ENCODE results near the gene SLC17A4.

Gene SLC17A4, protein sequence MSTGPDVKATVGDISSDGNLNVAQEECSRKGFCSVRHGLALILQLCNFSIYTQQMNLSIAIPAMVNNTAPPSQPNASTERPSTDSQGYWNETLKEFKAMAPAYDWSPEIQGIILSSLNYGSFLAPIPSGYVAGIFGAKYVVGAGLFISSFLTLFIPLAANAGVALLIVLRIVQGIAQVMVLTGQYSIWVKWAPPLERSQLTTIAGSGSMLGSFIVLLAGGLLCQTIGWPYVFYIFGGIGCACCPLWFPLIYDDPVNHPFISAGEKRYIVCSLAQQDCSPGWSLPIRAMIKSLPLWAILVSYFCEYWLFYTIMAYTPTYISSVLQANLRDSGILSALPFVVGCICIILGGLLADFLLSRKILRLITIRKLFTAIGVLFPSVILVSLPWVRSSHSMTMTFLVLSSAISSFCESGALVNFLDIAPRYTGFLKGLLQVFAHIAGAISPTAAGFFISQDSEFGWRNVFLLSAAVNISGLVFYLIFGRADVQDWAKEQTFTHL

DNA sequence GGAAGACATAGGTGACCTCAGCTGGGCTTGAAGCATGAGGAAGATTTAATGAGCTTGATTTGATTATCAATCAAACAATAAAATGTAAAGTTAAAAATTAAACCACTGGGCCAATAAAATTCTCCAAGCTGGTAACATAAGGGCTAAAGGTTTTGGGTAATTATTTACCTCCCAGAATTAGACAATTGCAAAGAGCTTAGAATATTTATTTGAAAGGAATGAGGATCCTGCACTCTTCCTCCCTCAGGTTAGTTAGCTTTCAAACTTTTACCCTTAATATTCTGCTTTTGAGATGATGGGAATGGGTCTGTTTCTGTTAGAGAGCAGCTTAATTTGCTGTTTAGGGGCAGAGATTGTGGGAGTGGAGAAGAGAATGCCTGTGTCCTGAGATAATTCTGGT is at the start of gene SLC17A4:
Gene SLC17A4 (plus strand): TSS at position 208 of the 400 bp plus-strand sequence. CDS start 7,221 bp downstream, outside the sequence.
- DNase-seq (ENCODE audit: low read depth in 1 of 2, low spot score in 1 of 2), result no peak

GRCh38 chr6:25706314-25707014 is 48.1 kb upstream of the SLC17A4 start:
- no peak for DNase-seq (ENCODE audit: low read depth in 1 of 2, low spot score in 1 of 2)

DNA sequence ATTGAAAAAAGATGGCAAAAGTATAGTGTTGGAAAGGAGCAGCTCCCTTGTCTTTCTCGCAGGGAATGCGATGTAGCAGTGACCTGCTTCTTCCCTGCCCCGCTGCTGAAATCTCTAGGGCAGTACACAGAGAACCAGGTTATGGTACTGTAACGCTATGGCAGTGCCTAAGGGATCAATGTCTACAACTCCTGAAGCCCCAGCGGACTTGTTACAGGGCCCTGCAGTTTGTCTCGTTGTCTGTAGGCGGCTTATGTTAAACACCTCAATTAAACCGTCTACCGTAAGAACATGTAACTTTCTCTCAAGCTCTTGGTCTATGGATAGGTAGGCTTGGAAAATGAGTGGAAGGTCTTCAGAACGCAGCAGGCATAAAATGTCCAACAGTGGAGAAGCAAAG is 44.8 kb upstream of the SLC17A4 start:
- no peak for DNase-seq (ENCODE audit: low read depth in 1 of 2, low spot score in 1 of 2)

DNA sequence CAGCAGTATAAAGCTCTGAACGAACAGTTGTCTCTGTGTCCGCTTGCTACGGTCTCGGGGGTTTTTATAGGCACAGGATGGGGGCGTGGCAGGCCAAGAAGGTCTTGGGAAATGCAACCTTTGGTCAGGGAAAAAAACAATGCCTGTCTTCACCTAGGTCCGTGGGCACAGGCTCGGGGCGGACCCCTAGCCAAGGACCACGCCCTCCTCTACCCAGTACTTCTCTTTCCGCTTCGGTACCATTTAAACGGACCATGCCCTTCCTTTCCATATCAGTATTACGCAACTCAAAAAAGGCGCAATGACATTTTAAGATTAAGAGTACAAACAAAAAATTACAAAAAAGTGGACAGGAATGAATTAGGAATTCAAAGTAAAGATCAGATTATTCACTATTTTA is 44.3 kb upstream of the SLC17A4 start:
- no peak for DNase-seq (ENCODE audit: low read depth in 1 of 2, low spot score in 1 of 2)

- DNase-seq (ENCODE audit: low read depth in 1 of 2, low spot score in 1 of 2), result no peak
Measured at GRCh38 chr6:25713824-25714223, 40.7 kb upstream of the SLC17A4 start.

DNA sequence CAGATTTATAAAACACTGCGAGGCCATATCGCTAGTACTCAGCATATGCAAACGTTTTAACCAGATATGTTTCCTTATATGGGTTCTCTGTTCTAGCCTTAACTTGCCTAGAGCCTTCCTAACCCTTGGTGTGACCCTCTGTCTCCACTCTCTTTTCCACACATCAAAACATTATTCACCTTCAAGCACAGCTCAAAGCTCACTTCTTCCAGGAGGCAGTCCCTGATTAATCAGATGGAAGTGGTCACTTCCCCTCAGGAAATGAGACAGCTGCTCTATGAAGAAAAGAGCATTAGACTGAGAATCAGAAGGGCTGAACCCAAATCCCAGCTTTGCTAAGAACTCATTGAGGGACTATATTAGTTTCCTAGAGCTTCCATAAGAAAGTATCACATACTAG is 39.8 kb upstream of the SLC17A4 start:
- no peak for DNase-seq (ENCODE audit: low read depth in 1 of 2, low spot score in 1 of 2)

GRCh38 chr6:25715794-25716193 is 38.7 kb upstream of the SLC17A4 start:
- no peak for DNase-seq (ENCODE audit: low read depth in 1 of 2, low spot score in 1 of 2)

GRCh38 chr6:25717866-25718740 is 36.4 kb upstream of the SLC17A4 start:
- no peak for DNase-seq (ENCODE audit: low read depth in 1 of 2, low spot score in 1 of 2)

GRCh38 chr6:25726122-25726911 is 28.2 kb upstream of the SLC17A4 start:
- DNase-seq (ENCODE audit: low read depth in 1 of 2, low spot score in 1 of 2), result no peak

- DNase-seq (ENCODE audit: low read depth in 1 of 2, low spot score in 1 of 2), result no peak
Measured at GRCh38 chr6:25727028-25727427, 27.5 kb upstream of the SLC17A4 start.

DNA sequence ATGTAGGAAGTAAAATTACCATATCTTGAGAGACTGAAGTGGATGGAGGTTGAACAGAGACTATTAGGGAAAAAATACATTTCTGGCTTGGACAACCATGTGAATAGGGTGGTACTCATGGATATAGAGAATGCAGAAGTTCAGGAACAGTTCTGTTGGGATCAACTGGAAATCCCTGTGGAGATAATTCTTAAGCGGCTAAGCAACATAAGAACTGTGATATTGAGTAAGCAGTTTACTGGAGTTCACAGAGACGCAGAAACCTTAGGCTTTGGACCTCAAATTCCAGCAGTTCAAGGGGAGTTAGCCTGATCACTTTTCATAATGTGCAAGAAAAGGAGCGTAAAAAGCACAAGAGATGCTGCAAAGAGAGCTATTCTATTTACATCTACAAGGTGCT is 23.6 kb upstream of the SLC17A4 start:
- no peak for DNase-seq (ENCODE audit: low read depth in 1 of 2, low spot score in 1 of 2)

- DNase-seq (ENCODE audit: low read depth in 1 of 2, low spot score in 1 of 2), result no peak
Measured at GRCh38 chr6:25731721-25732120, 22.8 kb upstream of the SLC17A4 start.

GRCh38 chr6:25732468-25733198 is 21.9 kb upstream of the SLC17A4 start:
- DNase-seq (ENCODE audit: low read depth in 1 of 2, low spot score in 1 of 2), result no peak

- DNase-seq (ENCODE audit: low read depth in 1 of 2, low spot score in 1 of 2), result no peak
Measured at GRCh38 chr6:25735261-25735660, 19.3 kb upstream of the SLC17A4 start.

DNA sequence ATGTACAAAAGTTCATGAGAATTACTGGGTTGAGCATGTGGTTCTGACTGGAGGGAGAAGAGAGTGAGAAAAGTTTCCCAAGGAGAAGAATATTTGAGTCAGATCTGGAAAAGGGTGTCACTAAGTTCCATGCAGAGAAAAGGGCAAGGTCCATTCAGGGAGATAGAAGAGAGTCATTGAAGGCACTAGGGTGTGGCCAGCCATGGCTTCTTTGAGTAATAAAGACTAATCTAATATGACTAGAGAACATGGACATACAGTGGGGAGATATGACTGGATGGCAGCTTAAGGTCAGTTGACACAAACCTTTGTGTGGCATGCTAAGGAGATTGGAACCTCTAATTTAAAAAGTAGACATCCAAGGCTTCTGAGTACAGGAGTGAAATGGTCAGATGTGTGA is 10.7 kb upstream of the SLC17A4 start:
- no peak for DNase-seq (ENCODE audit: low read depth in 1 of 2, low spot score in 1 of 2)

DNA sequence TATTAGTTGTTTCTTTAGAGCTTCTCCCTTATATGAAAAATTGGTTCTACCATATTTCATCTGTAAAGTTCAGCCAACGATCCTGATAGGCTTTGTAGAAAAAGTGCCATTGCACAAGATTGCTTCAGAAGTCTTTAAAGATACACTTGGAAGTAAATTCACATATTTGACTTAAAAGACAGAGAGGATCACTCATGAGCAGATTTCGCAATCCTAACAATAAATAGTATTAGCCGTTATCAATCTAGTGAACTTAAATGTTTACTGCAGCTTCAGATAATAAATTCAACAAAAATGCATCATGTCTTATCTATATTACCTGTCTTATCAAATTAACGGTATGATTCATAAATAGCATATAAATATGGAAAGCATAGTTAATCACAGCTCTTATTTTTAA is 8.7 kb upstream of the SLC17A4 start:
- no peak for DNase-seq (ENCODE audit: low read depth in 1 of 2, low spot score in 1 of 2)

DNA sequence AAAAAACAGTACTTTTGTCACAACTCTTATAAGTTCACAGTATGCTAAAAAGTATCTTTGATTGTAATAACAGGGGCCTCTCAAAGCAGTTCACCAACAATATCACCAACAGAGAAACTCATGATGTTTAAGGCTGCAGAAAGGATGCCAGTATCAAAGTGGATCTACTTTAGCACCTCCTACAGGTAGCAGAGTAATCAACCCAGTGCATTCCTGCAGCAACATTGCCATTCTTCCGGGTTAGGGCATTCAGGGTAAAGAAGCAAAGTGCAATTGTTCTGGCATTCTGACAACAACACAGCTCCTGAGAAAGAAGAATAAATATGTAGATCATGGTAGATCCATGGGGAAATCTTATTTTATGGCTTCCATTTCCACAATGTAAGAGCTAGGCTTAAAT is 7.6 kb upstream of the SLC17A4 start:
- DNase-seq (ENCODE audit: low read depth in 1 of 2, low spot score in 1 of 2), result no peak

- no peak for DNase-seq (ENCODE audit: low read depth in 1 of 2, low spot score in 1 of 2)
Measured at GRCh38 chr6:25747477-25747876, 7.1 kb upstream of the SLC17A4 start.

DNA sequence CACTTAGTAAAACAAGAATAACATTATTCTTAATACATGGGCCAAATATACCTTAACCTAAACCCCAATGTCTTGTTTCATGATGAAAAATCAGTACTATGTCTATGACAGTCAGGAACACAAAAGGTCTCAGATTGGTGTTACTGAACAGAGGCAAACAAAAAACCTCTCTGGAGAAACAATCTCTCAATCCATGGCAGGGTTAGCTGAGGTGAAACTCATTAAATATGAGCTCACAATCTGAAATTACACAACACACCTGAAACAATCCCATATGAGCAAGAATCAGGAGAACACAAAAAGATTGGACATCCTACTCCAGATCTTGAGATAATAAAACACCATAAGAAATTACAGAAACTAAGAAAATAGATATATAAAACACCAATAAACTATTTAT is 6.5 kb upstream of the SLC17A4 start:
- DNase-seq (ENCODE audit: low read depth in 1 of 2, low spot score in 1 of 2), result no peak
